HEK293T (cell line): ENCODE results near the gene LENG8.

Experiments used
- CTCF ChIA-PET: fragments of 350-600 bp; formaldehyde crosslinking; extraction: SDS; loops from one replicate; lab custom pipeline; 2021; ENCODE audit warnings: antibody characterized with exemption, inconsistent platforms; lab: Yijun Ruan, JAX
- POLR2A ChIA-PET: fragments of 350-600 bp; formaldehyde crosslinking; extraction: SDS; loops from one replicate; lab custom pipeline; 2020; ENCODE audit warnings: antibody characterized with exemption, inconsistent platforms; lab: Yijun Ruan, JAX
- DNase-seq: peaks from one replicate; pipeline ENCODE4 v3.0.0; 2012; ENCODE audit warnings: mixed read lengths; ENCODE audit errors: extremely low spot score
- ARNT ChIP-seq: fragments of 450-650 bp; IDR thresholded peaks from 2 replicates; pipeline ENCODE4 v1.6.1; 2017; ENCODE audit warnings: mild to moderate bottlenecking
- BHLHE40 ChIP-seq: fragments of 450-650 bp; IDR thresholded peaks from 2 replicates; pipeline ENCODE4 v1.6.1; 2016; ENCODE audit warnings: mild to moderate bottlenecking, moderate library complexity, borderline replicate concordance
- CTBP1 ChIP-seq: fragments of 450-650 bp; IDR thresholded peaks from 2 replicates; pipeline ENCODE4 v1.6.1; 2016; ENCODE audit warnings: borderline replicate concordance
- ELF4 ChIP-seq: fragments of 450-650 bp; IDR thresholded peaks from 2 replicates; pipeline ENCODE4 v1.6.1; 2017; ENCODE audit warnings: antibody characterized with exemption
- FOXA1 ChIP-seq: fragments of 450-650 bp; IDR thresholded peaks from 2 replicates; pipeline ENCODE4 v1.6.1; 2016; ENCODE audit warnings: mild to moderate bottlenecking
- FOXK2 ChIP-seq: fragments of 450-650 bp; IDR thresholded peaks from 2 replicates; pipeline ENCODE4 v1.6.1; 2016; ENCODE audit warnings: mild to moderate bottlenecking
- FOXM1 ChIP-seq: fragments of 450-650 bp; IDR thresholded peaks from 2 replicates; pipeline ENCODE4 v1.6.1; 2017; ENCODE audit warnings: mild to moderate bottlenecking, borderline replicate concordance
- HDGF ChIP-seq: fragments of 450-650 bp; IDR thresholded peaks from 2 replicates; pipeline ENCODE4 v1.6.1; 2017; ENCODE audit warnings: antibody characterized with exemption, borderline replicate concordance
- L3MBTL2 ChIP-seq: fragments of 450-650 bp; conservative IDR thresholded peaks from 2 replicates; pipeline ENCODE4 v1.6.1; 2016; ENCODE audit warnings: mild to moderate bottlenecking
- LEF1 ChIP-seq: fragments of 450-650 bp; IDR thresholded peaks from 2 replicates; pipeline ENCODE4 v1.6.1; 2017; ENCODE audit warnings: mild to moderate bottlenecking, borderline replicate concordance
- NFRKB ChIP-seq: fragments of 450-650 bp; IDR thresholded peaks from 2 replicates; pipeline ENCODE4 v1.6.1; 2016; ENCODE audit warnings: mild to moderate bottlenecking, moderate library complexity
- SP1 ChIP-seq: fragments of 450-650 bp; IDR thresholded peaks from 2 replicates; pipeline ENCODE4 v1.6.1; 2017
- SUZ12 ChIP-seq: fragments of 450-650 bp; IDR thresholded peaks from 2 replicates; pipeline ENCODE4 v1.6.1; 2016; ENCODE audit warnings: mild to moderate bottlenecking
- TARDBP ChIP-seq: fragments of 450-650 bp; IDR thresholded peaks from 2 replicates; pipeline ENCODE4 v1.6.1; 2016
- ZNF384 ChIP-seq: fragments of 450-650 bp; IDR thresholded peaks from 2 replicates; pipeline ENCODE4 v1.6.1; 2016
- TF ChIP-seq, protein P1 (sequence below): fragments of 450-650 bp; IDR thresholded peaks from 2 replicates; pipeline ENCODE4 v1.6.1; 2016

The LENG8 gene

DNA sequence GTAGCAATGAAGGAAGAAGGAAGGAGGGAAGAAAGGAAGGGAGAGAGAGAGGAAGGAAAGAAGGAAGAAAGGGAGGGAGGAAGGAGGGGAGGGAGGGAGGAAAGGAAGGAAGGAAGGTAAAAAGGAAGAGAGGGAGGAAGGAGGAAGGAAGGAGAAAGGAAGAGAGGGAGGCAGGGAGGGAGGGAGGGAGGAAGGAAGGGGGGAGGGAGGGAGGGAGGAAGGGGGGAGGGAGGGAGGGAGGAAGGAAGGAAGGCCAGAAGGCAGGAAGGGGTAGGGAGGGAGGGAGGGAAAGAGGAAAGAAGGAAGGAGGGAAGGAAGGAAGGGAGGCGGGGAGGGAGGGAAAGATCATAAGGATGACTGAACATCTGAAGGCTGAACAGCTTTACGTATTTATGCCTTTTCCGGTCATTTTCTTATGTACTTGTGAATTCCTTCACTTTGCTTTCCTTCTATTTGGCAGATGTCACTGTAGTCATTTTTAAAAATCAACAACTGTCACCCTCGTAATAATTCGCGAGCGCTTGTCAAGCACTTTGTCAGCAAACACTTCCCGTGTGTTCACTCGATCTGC, 40.5 kb upstream of the LENG8 start:
- no peak for TF ChIP-seq ARNT
- no peak for TF ChIP-seq NFRKB
- TF ChIP-seq BHLHE40: no peak
- no peak for TF ChIP-seq CTBP1
- TF ChIP-seq, protein P1, sequence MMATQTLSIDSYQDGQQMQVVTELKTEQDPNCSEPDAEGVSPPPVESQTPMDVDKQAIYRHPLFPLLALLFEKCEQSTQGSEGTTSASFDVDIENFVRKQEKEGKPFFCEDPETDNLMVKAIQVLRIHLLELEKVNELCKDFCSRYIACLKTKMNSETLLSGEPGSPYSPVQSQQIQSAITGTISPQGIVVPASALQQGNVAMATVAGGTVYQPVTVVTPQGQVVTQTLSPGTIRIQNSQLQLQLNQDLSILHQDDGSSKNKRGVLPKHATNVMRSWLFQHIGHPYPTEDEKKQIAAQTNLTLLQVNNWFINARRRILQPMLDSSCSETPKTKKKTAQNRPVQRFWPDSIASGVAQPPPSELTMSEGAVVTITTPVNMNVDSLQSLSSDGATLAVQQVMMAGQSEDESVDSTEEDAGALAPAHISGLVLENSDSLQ: no peak
- TF ChIP-seq TARDBP: no peak
- TF ChIP-seq L3MBTL2: no peak
- no peak for TF ChIP-seq LEF1
- no peak for TF ChIP-seq FOXA1
- no peak for TF ChIP-seq ZNF384
- no peak for TF ChIP-seq FOXK2
- no peak for TF ChIP-seq SP1
- DNase-seq: no peak
- ChIA-PET CTCF (no interaction called here), POLR2A (no interaction called here)

DNA sequence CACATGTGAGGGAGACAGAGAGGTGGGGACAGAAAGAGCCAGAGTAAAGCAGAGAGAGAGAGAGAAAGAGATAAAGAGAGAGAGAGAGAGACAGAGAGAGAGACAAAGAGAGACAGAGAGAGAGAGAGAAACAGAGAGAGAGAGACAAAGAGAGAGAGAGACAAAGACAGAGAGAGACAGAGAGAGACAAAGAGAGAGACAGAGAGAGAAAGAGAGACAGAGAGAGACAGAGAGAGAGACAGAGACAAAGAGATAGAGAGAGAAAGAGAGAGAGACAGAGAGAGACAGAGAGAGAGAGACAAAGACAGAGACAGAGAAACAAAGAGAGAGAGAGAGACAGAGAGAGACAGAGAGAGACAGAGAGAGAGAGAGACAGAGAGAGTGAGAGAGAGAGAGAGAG, 38.0 kb upstream of the LENG8 start:
- CTCF ChIA-PET: interaction anchor here (1.0 kb wide), 1 partner anchor 20 kb away, joined by 4 read pairs; no protein-coding TSS in a partner anchor
- TF ChIP-seq FOXM1: no peak
- TF ChIP-seq CTBP1: no peak
- TF ChIP-seq BHLHE40: no peak
- no peak for TF ChIP-seq LEF1
- no peak for TF ChIP-seq FOXK2
- TF ChIP-seq NFRKB: no peak
- TF ChIP-seq FOXA1: no peak
- no peak for TF ChIP-seq TARDBP
- TF ChIP-seq SP1: no peak
- TF ChIP-seq, protein P1: no peak
- TF ChIP-seq SUZ12: no peak
- no peak for TF ChIP-seq ZNF384
- no peak for TF ChIP-seq ELF4
- no peak for TF ChIP-seq HDGF
- TF ChIP-seq ARNT: no peak
- TF ChIP-seq L3MBTL2: no peak
- POLR2A ChIA-PET: no interaction called here
- DNase-seq: no peak

DNA sequence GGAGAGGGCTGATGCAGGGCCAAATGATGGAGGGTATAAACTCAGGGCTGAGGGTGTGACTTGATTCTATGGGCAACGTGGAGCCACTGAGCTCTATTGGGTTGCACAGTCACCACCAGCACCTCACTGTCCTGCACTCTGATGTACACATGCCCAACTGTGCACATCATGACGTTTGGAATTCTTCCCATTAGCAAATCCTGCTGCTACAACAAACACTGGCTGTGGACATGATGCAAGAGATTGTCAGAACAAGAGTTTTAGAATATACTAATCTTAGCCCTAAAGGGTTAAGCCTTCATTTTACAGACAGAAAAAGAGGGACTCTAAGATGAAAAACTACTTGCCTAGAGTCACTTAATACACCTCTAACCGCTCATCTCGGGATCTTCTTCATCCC, 36.1 kb upstream of the LENG8 start:
- TF ChIP-seq TARDBP (no peak), ELF4 (no peak), NFRKB (no peak), ZNF384 (no peak), LEF1 (no peak), SP1 (no peak), SUZ12 (no peak), ARNT (no peak), CTBP1 (no peak), FOXM1 (no peak), L3MBTL2 (no peak), HDGF (no peak)
- TF ChIP-seq, protein P1: no peak
- CTCF ChIA-PET: no interaction called here
- DNase-seq: no peak

DNA sequence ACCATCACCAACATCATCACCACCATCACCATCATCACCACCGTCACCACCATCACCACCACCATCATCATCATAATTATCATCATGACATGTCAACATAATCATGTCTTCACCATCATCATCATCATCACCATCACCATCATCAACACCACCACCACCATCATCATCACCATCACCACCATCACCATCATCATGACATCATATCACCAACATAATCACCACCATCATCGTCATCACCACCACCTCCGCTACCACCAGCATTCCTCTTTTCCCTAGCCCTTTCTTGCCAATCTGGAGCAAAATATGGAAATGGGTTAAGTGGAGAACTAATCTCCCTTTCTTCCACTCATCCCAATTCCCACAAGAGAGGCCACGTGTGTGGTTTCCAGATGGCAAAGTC, 34.8 kb upstream of the LENG8 start:
- ChIA-PET POLR2A (no interaction called here), CTCF (no interaction called here)
- no peak for DNase-seq
- TF ChIP-seq BHLHE40 (no peak), CTBP1 (no peak), LEF1 (no peak), SP1 (no peak)
- TF ChIP-seq, protein P1: no peak

More for the DNA sequence above, 36.1 kb upstream of the LENG8 start:
- POLR2A ChIA-PET: no interaction called here

DNA sequence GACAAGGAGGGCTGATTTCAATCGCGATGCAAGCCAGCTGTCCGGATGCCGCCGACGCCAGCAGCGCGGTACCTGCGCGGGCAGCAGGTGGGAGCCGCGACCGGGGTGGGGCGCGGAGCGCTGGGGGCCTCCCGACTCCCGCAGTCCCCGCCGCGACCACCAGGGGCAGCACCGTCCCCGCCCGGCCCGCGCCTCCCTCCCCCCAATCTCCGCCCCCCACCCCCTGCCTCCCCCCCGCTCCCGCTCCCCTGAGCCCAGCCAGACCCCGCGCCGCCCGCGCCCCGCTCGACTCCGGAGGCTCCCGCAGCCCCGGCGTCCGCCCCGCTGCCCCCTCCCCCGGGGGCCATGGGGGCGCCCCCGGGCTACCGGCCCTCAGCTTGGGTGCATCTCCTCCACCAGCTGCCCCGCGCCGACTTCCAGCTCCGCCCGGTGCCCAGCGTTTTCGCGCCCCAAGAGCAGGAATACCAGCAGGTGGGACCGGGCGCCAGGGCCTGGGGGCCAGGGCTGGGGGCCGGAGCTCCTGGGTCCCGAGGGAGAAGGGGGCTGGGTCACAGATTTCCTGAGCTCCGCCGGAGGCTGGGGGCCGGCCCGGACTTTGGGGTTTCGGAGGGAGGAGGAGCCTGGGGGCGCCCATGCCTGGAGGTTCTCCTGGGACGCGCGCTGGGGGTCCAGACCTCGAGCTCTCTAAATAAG, 33.6 kb upstream of the LENG8 start, which contains the start of gene TTYH1:
Gene TTYH1 (plus strand): TSS at position 257 of the 693 bp plus-strand sequence. CDS start 89 bp downstream, at position 346.
- peak; percentile 85 for DNase-seq
- ChIA-PET CTCF (no interaction called here), POLR2A (interaction anchor here (0.7 to 1.1 kb wide), 3 partner anchors 13 to 34 kb away, joined by 3 read pairs; partner anchors contain the start of gene LENG8)
- TF ChIP-seq BHLHE40: no peak
- no peak for TF ChIP-seq TARDBP
- TF ChIP-seq ELF4: no peak
- no peak for TF ChIP-seq SP1
- TF ChIP-seq CTBP1: no peak
- TF ChIP-seq HDGF: no peak
- TF ChIP-seq L3MBTL2: no peak
- TF ChIP-seq FOXM1: no peak
- TF ChIP-seq FOXK2: no peak
- TF ChIP-seq LEF1: no peak
- no peak for TF ChIP-seq FOXA1
- TF ChIP-seq, protein P1: no peak
- no peak for TF ChIP-seq NFRKB
- no peak for TF ChIP-seq ZNF384
